Middle frontal gyrus (tissue), 1 donor: ENCODE measurements around the gene PBOV1.

Experiments
- DNase-seq: peaks from one replicate; pipeline ENCODE4 v3.0.0-alpha.2; 2015; ENCODE audit warnings: low spot score; ENCODE audit errors: extremely low spot score

PBOV1 gene

GRCh38 chr6:138218449-138218848 is at the start of gene PBOV1:
PBOV1 (minus strand) TSS chr6:138218491; CDS start chr6:138218395, 96 bp downstream.
- DNase-seq = no peak

- DNase-seq = no peak
Observed at GRCh38 chr6:138266095-138266494, 47.8 kb upstream of the PBOV1 start.

- no peak for DNase-seq
Observed at GRCh38 chr6:138264372-138264880, 46.1 kb upstream of the PBOV1 start.

- DNase-seq = no peak
Observed at GRCh38 chr6:138263963-138264362, 45.7 kb upstream of the PBOV1 start.

- no peak for DNase-seq
Observed at GRCh38 chr6:138261116-138261780, 43.0 kb upstream of the PBOV1 start.

- no peak for DNase-seq
Observed at GRCh38 chr6:138258991-138259390, 40.7 kb upstream of the PBOV1 start.

GRCh38 chr6:138258197-138258596 is 39.9 kb upstream of the PBOV1 start:
- DNase-seq = no peak

GRCh38 chr6:138257638-138258040 is 39.3 kb upstream of the PBOV1 start:
- no peak for DNase-seq

- no peak for DNase-seq
Observed at GRCh38 chr6:138255443-138255842, 37.2 kb upstream of the PBOV1 start.

- DNase-seq = no peak
Observed at GRCh38 chr6:138253731-138254130, 35.4 kb upstream of the PBOV1 start.

GRCh38 chr6:138250513-138251247 is 32.4 kb upstream of the PBOV1 start:
- peak; percentile 55 for DNase-seq

GRCh38 chr6:138250053-138250452 is 31.8 kb upstream of the PBOV1 start:
- peak; percentile 19 for DNase-seq

GRCh38 chr6:138248878-138249277 is 30.6 kb upstream of the PBOV1 start:
- no peak for DNase-seq

GRCh38 chr6:138248011-138248410 is 29.7 kb upstream of the PBOV1 start:
- DNase-seq = no peak

- no peak for DNase-seq
Observed at GRCh38 chr6:138246650-138247440, 28.6 kb upstream of the PBOV1 start.

- no peak for DNase-seq
Observed at GRCh38 chr6:138245751-138246150, 27.5 kb upstream of the PBOV1 start.

- no peak for DNase-seq
Observed at GRCh38 chr6:138242987-138243592, 24.8 kb upstream of the PBOV1 start.

- DNase-seq = no peak
Observed at GRCh38 chr6:138241934-138242333, 23.6 kb upstream of the PBOV1 start.

GRCh38 chr6:138241381-138241780 is 23.1 kb upstream of the PBOV1 start:
- DNase-seq = no peak

GRCh38 chr6:138240476-138241245 is 22.4 kb upstream of the PBOV1 start:
- DNase-seq = no peak

- DNase-seq = no peak
Observed at GRCh38 chr6:138239774-138240173, 21.5 kb upstream of the PBOV1 start.
